Urothelium cell line (cell line): ENCODE measurements around the gene CD99.

Experiments
- DNase-seq: peaks from one replicate; pipeline ENCODE4 v3.0.0; 2011; ENCODE audit warnings: low spot score, mixed read lengths
- FAIRE-seq: peaks from 2 replicates; lab custom pipeline; 2011; peaks lifted over from hg19 to GRCh38; lab: Jason Lieb, UNC

Gene CD99, protein sequence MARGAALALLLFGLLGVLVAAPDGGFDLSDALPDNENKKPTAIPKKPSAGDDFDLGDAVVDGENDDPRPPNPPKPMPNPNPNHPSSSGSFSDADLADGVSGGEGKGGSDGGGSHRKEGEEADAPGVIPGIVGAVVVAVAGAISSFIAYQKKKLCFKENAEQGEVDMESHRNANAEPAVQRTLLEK

GRCh38 chrX:2690856-2691542, at the start of gene CD99:
Gene CD99 (plus strand): TSS chrX:2691295. CDS start chrX:2691361, 66 bp downstream.
- DNase-seq, result peak; percentile 78
- FAIRE-seq, result no peak

DNA sequence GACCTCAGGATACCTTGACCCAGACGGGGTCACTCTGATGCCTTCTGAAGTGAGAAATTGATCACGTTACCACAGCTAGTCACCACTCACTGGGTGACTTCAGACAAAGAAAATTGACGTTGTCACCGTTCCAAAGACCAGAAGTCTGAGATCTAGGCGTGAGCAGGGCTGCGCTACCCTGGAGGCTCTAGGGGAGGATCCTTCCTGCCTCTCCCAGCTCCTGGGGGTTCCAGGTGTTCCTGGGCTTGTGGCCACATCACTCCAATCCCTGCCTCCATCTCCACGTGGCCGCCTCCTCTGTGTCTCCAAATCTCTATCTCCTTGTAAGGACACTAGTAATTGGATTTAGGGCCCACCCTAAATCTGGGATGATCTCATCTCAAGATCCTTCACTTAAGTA, 48.9 kb upstream of the CD99 start:
- no peak for DNase-seq
- no peak for FAIRE-seq

DNA sequence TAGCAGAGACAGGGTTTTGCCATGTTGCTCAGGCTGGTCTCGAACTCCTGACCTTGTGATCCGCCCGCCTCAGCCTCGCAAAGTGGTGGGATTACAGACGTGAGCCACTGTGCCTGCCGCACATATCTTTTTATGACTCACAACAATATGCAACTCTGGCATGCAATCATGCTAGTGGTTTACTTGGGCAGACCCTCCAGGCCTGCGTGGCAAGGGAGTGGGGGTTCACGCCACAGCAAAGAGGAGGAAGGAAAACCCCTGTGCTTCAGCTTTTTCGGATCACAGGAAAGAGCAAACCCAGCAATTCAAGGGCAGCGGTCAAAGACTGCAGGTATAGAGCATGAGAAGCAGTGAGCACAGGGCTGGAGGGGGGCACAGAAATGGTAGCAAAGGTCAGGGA, 48.3 kb upstream of the CD99 start:
- FAIRE-seq (no peak), DNase-seq (no peak)

- FAIRE-seq (no peak), DNase-seq (no peak)
Measured at GRCh38 chrX:2643880-2644279, 47.2 kb upstream of the CD99 start.

DNA sequence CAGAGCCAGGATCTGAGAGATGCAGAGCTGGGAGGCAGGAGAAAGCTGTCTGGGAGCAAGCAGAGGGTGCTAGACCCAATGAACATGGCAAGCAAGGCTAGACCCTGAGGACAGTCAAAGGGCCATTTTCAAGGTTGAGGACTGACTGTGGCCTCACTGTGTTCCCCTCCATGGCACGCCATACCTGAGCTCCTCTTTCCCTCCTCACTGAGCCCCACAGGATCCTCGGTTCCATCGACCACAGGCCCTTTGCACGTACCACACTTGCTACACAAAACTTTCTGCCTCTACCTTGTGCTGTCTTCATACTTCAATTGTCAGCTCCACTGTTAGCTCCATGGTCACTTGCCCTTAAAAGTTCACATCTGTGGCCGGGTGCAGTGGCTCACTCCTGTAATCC, 45.5 kb upstream of the CD99 start:
- no peak for FAIRE-seq

DNA sequence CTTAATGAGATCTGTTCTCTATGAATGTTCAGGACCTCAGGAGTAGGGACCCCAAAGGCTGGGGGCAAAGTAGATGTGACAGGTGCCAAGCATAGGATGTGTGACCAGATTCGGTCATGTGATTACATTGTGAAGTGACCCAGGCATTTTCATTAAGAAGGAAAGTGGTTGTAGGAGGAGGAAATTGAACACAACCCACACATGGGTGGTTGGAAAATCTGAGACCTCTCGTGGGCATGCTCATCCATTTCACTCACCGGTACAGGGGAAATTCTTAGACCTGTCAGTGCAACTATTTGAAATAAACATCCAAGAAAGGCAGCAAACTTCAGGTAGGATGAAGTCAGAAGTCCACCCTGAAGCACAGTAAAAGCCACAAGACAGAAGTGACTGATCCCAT, 43.5 kb upstream of the CD99 start:
- DNase-seq, result no peak
- FAIRE-seq, result no peak

More for the DNA sequence above, 45.5 kb upstream of the CD99 start:
- no peak for DNase-seq

DNA sequence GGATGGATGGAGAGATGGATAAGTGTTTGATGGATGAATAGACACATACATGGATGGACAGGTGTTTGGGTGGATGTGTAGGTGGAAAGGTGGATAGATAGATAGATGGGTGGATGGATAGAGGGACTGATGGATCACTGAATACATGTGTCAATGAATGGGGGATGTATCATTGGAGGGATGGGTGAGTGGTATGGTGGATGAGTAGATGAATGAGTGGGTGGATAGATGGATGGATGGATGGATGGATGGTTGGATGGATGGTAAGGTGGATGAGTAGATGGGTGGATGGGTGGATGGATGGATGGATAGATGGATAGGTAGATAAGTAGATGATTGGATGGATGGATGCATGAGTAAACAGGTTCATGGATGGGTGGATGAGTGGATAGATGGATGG, 41.1 kb upstream of the CD99 start:
- DNase-seq (no peak), FAIRE-seq (no peak)

DNA sequence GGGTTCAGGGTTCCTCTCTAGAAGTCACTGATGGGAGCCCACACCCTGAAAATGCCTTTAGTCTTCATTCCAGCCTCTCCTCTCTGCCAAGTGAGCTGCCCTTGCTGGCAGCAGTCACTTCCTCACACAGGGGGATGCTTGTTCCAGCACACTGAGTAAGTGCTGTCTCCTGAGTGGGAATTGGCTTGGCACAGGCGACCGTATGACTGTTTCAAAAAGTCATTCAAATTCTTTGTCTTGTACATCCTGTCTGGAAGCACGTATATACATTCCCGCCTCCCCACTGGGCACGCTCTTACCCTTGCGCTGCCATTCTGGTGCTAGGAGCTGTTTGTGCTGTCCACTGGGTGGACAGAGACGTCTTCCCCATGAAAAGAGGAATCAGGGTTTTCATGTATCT, 40.2 kb upstream of the CD99 start:
- DNase-seq, result no peak
- no peak for FAIRE-seq

GRCh38 chrX:2652106-2652505, 39.0 kb upstream of the CD99 start:
- DNase-seq, result no peak
- no peak for FAIRE-seq

GRCh38 chrX:2654436-2655340, 36.4 kb upstream of the CD99 start:
- no peak for DNase-seq
- no peak for FAIRE-seq

DNA sequence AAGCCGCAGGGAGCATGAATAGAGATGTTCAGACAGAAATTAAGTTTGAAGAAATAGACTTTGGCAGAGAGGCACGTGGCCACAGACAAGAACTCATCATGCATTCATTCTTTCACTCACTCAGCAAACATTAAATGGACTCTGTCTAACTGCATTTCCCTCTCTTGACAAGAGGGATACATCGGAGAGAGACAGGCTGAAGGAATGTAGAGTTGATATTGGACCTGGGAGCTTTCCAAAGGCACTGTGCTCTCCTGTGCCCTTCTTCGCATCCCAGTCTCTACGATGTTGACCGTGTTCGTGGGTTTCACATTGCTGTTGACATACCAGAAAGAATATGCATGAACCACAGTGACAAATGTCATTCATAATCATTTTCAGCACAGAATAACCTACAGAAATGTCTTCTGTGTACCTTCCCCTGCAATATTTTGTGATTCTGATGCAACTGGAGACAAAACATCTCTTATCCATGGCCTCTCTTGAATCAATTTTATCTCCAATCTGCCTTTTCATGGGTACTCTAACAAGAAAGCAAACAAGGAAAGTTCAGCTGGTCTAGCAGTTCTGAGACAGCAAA, 34.7 kb upstream of the CD99 start:
- FAIRE-seq (no peak), DNase-seq (no peak)

DNA sequence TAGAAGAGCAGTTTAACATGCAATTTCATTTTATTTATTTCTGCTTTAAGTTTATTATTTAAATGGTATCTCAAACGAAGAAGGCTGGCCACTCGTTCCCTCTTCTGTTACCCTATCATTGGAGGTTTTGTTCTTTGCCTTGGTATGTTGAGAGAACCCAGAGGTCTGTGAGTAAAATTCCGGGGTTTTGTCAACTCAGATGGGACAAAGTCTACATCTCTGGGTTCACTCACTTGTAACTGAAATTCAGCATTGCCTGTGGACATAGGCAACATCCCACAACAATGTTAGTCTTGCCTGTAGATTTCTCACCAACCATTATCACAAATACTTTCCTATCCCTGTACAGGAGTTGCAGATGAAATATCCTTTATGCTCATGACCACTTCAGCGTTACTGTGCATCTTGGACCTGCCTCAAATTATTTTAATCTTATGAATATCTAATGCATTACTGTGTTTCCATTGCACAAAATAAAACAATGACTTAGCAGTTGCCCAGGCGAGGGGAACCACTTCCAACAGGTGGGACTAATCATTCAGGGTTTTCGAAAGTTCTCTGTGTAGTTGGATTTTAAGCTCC, 33.5 kb upstream of the CD99 start:
- DNase-seq (no peak), FAIRE-seq (no peak)

GRCh38 chrX:2658585-2659292, 32.4 kb upstream of the CD99 start:
- no peak for DNase-seq
- FAIRE-seq, result no peak

GRCh38 chrX:2662586-2662985, 28.5 kb upstream of the CD99 start:
- FAIRE-seq, result no peak
- no peak for DNase-seq

DNA sequence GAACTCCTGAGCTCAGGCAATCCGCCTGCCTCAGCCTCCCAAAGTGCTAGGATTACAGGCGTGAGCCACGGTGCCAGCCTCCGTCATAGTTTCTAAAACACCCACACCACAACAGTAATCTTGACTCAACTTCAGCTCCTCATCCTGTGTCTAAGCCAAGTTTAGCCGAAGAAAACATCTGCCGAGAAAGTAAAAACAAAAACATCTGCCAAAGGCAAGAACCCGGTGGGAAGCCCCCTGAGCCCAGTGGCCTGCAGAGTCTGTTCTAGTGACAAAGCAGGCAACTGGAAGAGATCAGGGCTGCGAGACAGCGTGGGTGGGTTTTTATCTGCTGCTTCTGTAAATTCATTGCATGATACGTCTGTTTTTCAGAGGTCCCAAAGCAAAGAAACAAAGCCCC, 26.6 kb upstream of the CD99 start:
- DNase-seq (no peak), FAIRE-seq (no peak)

GRCh38 chrX:2665387-2666304, 25.4 kb upstream of the CD99 start:
- DNase-seq (no peak), FAIRE-seq (no peak)

GRCh38 chrX:2666491-2666890, 24.6 kb upstream of the CD99 start:
- FAIRE-seq (no peak), DNase-seq (no peak)

GRCh38 chrX:2670978-2671377, 20.1 kb upstream of the CD99 start:
- no peak for FAIRE-seq

GRCh38 chrX:2672084-2672483, 19.0 kb upstream of the CD99 start:
- DNase-seq, result no peak
- no peak for FAIRE-seq

More at GRCh38 chrX:2670978-2671377, 20.1 kb upstream of the CD99 start:
- no peak for DNase-seq
